Choroid plexus epithelial cell (primary cell): Measurements from ENCODE around the gene CTBP2.
"Not testable (repeated sequence)": the region's sequence is repeated elsewhere in the genome, so short reads cannot be mapped to it uniquely, and the experiment has no call there.

Experiments
- DNase-seq: peaks from one replicate; pipeline ENCODE4 v3.0.0-alpha.2; 2010; ENCODE audit warnings: low read depth
- H3K4me3 ChIP-seq: 2 replicates; pipeline ENCODE4 v1.5.1; 2011; ENCODE audit warnings: low read depth, mild to moderate bottlenecking, control low read depth, low read length, moderate library complexity
- TF ChIP-seq, protein P1 (sequence below): conservative IDR thresholded peaks from 2 replicates; pipeline ENCODE4 v1.5.1; 2011; ENCODE audit warnings: low read depth, mild to moderate bottlenecking, control low read depth, inconsistent platforms, low read length, moderate library complexity

Gene CTBP2

DNA sequence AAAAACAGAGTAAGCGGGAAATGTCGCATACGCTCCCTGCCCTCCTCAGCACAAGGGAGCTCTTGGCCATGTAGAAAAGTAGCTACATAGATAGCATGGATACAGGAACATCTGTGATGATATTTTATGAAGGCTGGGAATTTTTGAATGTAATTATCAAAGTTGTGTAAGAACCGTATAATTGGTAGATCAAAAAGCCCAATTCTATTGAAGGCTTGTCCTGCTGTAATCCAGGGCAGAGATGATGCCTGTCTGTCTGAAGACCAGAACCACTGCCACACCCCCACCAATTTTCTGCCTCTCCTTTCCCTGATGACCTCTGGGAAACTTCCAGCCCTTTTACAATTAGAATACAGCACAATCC, 167.0 kb downstream of the CTBP2 start:
- H3K4me3 ChIP-seq = no peak overlapping the region
- TF ChIP-seq, protein P1, sequence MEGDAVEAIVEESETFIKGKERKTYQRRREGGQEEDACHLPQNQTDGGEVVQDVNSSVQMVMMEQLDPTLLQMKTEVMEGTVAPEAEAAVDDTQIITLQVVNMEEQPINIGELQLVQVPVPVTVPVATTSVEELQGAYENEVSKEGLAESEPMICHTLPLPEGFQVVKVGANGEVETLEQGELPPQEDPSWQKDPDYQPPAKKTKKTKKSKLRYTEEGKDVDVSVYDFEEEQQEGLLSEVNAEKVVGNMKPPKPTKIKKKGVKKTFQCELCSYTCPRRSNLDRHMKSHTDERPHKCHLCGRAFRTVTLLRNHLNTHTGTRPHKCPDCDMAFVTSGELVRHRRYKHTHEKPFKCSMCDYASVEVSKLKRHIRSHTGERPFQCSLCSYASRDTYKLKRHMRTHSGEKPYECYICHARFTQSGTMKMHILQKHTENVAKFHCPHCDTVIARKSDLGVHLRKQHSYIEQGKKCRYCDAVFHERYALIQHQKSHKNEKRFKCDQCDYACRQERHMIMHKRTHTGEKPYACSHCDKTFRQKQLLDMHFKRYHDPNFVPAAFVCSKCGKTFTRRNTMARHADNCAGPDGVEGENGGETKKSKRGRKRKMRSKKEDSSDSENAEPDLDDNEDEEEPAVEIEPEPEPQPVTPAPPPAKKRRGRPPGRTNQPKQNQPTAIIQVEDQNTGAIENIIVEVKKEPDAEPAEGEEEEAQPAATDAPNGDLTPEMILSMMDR = no peak
- no peak for DNase-seq

DNA sequence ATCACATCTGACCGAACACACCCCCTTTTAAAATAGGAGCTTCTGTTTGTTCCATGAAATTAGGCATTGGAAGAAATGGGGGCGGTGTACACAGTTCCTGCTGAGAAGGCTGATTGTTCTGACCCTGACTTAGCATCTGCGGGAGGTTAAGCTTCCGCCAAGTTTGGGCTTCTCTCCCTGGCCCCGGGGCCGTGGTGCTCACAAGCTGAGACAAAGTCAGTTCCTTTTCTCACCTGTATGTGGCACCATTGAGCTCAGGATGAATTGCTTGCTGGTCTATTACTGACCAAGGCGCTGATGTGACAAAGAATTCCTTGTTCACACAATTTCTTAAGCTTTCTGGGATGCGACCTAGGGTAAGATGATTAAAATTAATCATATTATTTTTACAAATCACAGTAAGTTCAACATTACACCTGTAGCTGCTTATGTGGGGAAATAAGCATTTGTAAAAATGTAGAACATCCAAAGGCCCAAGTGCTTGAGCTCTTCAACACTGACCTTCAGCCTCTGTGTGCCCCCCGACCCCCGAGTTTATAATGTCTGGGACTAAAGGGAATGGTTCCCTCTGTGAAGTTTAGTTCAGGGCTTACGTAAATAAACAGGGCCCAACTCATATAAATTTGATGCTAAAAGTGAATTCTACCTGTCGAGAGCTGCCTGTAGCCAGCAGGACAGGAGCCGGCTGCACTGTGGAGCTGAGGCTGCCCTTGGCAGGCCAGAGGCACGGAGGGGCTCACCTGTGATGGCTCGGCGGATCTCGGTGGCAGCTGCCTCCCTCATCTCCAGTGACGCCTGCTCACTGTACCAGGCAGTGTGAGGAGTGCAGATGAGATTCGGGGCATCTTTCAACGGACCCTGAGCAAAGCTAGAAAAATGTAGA, 167.7 kb downstream of the CTBP2 start:
- TF ChIP-seq, protein P1 = peak; percentile 60
- peak; percentile 88 for DNase-seq
- H3K4me3 ChIP-seq = no peak overlapping the region

DNA sequence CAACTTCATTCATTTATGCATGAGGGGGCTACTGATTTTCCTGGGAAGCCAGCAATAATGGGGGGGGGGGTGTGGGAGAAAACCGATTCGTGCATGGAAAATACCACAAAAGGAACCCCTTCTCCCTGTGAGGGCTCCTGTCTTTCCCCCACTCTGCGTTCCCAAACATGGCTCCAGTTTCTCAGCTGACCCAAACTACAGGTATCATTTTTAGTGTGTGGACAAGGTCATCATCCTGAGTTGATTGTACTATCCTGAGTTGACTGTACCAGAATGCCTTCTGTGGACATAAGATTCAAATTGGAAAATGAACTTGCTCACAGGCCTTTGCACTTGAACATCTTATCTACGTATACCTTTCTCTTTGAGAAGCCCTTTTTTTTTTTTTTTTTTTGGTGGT, 168.5 kb downstream of the CTBP2 start:
- no peak overlapping the region for H3K4me3 ChIP-seq
- DNase-seq = no peak
- TF ChIP-seq, protein P1 = no peak

DNA sequence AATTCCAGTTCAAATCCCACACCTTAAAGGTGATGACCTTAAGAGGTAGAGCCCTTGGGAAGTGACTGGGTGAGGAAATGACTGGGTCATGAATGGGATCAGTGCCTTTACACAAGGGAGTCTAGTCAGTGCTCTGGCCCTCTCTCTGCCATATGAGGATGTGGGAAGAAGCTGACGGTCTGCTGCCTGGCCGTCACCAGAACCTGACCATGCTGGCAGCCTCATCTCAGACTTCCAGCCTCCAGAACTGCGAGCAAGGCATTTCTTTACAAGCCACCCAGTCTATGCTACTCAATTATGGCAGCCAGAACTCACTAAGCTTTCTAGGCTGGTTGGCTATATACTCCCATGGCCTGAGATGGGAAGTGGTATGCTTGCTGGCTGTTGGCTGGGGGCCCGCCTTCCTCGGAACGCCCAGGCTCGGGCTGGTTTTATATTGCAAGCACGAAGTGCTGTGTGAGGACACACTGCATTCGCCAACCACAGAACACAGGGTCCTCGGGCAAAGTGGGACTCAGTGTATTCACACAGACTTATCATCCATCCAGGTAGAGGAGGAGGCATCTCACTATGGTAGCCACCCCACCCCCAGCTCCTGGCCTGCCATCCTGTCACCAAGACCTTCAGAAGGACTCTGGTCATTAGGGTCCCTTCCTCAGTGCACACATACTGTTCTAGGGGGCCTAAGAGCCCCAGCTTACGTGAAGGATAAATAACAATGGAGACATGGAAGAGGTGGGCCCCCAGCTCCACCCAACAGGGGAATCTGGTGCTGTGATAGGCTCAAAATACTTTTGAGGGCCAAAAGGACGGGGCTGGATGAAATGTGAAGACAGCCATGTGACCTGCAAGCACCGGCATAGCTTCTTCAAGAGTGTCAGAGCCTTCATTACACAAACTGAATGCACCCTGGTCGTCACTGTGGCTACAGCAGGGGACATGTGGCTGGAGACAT, 169.4 kb downstream of the CTBP2 start:
- no peak for DNase-seq
- H3K4me3 ChIP-seq = no peak overlapping the region
- TF ChIP-seq, protein P1 = no peak

DNA sequence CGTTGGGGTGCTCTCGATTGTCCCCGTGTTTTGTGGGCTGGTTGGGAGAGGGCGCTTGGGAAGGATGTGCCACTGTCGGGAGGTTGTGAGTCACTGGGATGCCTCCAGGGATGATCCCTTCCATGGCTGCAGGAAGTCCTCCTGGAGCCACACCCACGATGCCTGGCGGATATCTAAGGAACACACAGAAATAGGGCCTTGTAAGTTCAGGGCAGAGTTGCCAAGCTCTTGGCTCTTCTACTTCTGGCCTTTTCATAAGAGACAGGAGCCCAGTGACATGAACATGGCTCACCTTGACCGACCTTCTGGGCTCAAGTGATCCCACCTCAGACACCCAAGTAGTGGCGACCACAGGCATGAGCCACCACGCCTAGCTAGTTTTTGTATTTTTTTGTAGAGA, 170.8 kb downstream of the CTBP2 start:
- no peak for DNase-seq
- no peak overlapping the region for H3K4me3 ChIP-seq
- TF ChIP-seq, protein P1 = no peak

DNA sequence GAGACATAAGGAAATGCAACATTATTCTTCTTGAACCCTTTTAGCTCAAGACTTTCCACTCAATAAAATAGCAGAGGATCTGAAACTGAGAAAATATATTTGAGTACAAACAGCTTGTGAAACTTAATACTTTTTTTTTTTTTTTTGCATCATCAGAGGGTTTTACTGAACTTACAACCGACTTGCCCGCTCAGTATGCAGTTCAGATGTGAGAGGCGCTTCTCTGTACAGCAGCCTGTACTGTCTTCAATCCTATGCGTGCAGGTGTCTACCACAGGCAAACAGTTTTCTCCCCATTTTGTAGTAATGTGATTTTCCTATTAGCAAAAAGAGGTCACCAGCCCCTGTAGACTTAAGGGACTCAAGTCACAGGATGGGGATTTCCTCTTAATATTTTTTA, 171.6 kb downstream of the CTBP2 start:
- DNase-seq, H3K4me3 ChIP-seq: not testable (repeated sequence)

DNA sequence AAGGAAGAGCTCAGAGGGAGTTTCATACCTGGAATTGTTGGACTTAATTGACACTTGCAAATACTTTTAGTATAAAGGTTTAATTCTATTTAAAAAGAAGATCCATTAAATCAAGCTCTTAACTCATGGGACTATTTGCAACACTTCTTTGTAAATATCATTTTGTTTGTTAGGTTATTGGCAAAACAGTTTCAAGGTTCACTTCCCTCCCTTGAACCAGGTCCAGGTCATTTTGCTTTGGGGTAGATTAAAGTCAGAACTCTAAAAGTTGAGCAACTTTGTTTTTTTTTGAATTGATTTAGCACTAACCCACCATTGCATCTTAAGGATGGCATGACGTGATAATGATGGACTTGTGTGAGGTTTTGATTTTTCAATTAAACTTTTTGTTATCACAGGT, 172.6 kb downstream of the CTBP2 start:
- no peak overlapping the region for H3K4me3 ChIP-seq
- TF ChIP-seq, protein P1 = no peak
- no peak for DNase-seq
